GM06990 (cell line): ENCODE measurements around the gene CTNS.

Experiments
- DNase-seq: peaks from one replicate; pipeline ENCODE4 v3.0.0-alpha.2; 2011; ENCODE audit not compliant: insufficient read length; ENCODE audit errors: extremely low read depth
- H3K27me3 ChIP-seq: replicated peaks from 2 replicates; pipeline ENCODE4 v1.6.0; 2011; ENCODE audit warnings: low read length; ENCODE audit not compliant: control insufficient read depth, insufficient read depth
- H3K36me3 ChIP-seq: 2 replicates; pipeline ENCODE4 v1.5.1; 2011; ENCODE audit warnings: low read length; ENCODE audit not compliant: control insufficient read depth, insufficient read depth
- H3K4me3 ChIP-seq: replicated peaks from 2 replicates; pipeline ENCODE4 v1.5.1; 2011; ENCODE audit warnings: low read depth, mild to moderate bottlenecking, control low read depth, low read length
- CTCF ChIP-seq: IDR thresholded peaks from 2 replicates; pipeline ENCODE4 v1.5.1; 2011; ENCODE audit warnings: low read length, control low read depth, mild to moderate bottlenecking, inconsistent platforms; ENCODE audit not compliant: insufficient read depth, poor library complexity, severe bottlenecking

The CTNS gene

GRCh38 chr17:3660311-3660891 is 23.8 kb downstream of the CTNS start:
- Histone ChIP-seq H3K27me3 (no peaks in the 10 kb centered on the region), H3K36me3 (peaks cover 11% of the 10 kb centered on the region), H3K4me3 (no peak overlapping the region)
- DNase-seq, result no peak
- TF ChIP-seq CTCF, result no peak

GRCh38 chr17:3663102-3664011 is 26.8 kb downstream of the CTNS start:
- Histone ChIP-seq H3K4me3 (no peak overlapping the region), H3K27me3 (no peaks in the 10 kb centered on the region), H3K36me3 (peaks cover 11% of the 10 kb centered on the region)
- no peak for TF ChIP-seq CTCF
- DNase-seq, result no peak

GRCh38 chr17:3665834-3666233 is 29.3 kb downstream of the CTNS start:
- no peak for TF ChIP-seq CTCF
- Histone ChIP-seq H3K27me3 (no peaks in the 10 kb centered on the region), H3K4me3 (no peak overlapping the region), H3K36me3 (peaks cover 6% of the 10 kb centered on the region)
- no peak for DNase-seq

DNA sequence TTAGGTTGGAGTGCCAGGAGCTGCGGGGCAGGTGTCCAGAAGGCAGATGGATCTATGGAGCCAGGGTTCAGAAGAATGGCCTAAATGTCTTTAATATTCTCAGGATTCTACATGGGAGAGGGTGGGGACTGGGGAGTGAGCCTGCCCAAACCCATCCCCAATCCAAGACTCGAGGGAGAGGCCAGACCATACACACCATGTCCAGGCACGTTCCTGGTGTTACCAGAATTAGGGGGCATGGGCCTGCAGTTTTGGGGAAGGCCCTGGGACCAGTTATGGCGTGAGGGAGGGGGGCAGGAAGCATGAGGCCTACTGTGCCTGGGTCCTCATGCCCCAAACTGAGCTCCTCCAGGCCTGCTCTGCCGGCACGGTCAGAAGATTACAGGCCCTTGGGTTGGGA is 30.0 kb downstream of the CTNS start:
- no peak for TF ChIP-seq CTCF
- Histone ChIP-seq H3K36me3 (peaks cover 5% of the 10 kb centered on the region), H3K27me3 (no peaks in the 10 kb centered on the region), H3K4me3 (no peak overlapping the region)
- DNase-seq, result no peak

DNA sequence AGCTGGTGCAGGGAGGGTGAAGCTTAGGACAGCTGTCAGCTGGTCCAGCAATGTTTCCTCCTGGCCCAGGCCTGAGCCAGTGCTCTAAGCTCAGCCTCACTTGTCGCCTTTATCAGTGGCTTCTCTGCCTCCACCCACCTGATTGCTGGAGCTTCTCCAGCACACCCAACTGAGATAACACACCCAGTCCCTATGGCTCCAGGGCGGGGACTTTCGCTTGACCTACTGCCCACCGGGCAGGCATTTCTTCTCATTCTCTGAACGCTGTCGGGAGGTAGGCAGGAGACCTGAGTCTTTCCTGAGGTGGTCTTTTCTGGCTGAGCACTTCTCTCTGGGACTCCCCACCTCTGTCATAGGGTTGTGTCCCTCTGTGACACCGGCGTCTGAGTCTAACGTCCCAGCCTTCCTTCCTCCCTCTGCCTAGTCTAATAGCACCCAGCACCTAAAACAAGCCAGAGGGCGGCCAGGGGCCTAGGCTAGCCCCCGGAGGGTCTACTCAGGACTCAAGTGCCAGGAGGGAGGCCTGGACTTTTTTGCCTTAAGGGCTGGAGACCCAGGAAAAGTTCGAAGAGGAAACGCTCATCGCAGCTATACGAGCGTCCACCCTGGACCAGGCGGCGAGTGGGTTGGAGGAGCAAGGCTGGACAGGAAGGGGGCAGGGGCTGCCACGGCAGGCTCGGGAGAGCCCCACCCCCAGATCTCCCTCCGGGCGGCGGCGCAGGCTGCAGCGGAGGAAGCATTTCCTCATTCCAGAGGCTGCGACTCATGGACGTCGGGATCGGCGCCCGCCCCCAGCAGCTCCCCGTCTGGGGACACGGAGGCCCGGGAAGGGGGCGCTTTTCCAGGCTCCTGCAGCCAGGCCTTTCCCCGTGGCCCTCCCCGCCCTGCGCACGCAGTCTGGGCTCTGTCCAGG is 31.1 kb downstream of the CTNS start:
- Histone ChIP-seq H3K27me3 (no peaks in the 10 kb centered on the region), H3K4me3 (peak overlapping the region; percentile 93), H3K36me3 (peaks cover 5% of the 10 kb centered on the region)
- peak; percentile 6 for TF ChIP-seq CTCF
- DNase-seq, result no peak
